Right ventricle myocardium superior (tissue), 1 donor: Measurements from ENCODE around the gene UVSSA. TPM values are rescaled to one million over a fixed set of nuclear protein-coding genes. Genes with fewer than 3 reads are reported as not detected.
"Not testable (repeated sequence)": the region's sequence is repeated elsewhere in the genome, so short reads cannot be mapped to it uniquely, and the experiment has no call there.

Experiments
- ATAC-seq: fragments of 200-7000 bp; cut with Tn5 transposase; one replicate; pipeline ENCODE4 v1.9.1; 2020; ENCODE audit warnings: mild to moderate bottlenecking; ENCODE audit not compliant: poor library complexity
- DNase-seq: peaks from one replicate; pipeline ENCODE4 v3.0.0-alpha.2; 2020
- intact Hi-C: fragments of 100-400 bp; cut with DNase I; formaldehyde crosslinking; loops from one replicate; pipeline ENCODE4 v1.11.2; 2022
- total RNA-seq: library from RNA; stranded (reverse); fragmentation: NEBNext Ultra II Directional; extraction: Animal tissue kit (Norgen Biotek cat#: 25700); gene quantifications from one replicate; pipeline ENCODE4 v1.2.1, GENCODE V29; 2021
- donor health status: DM: no; HTN: yes; CAD: no; lungs with severe emphysema.

UVSSA gene
- total RNA-seq, 1 donor from 2014 or later = 6.7 TPM

DNA sequence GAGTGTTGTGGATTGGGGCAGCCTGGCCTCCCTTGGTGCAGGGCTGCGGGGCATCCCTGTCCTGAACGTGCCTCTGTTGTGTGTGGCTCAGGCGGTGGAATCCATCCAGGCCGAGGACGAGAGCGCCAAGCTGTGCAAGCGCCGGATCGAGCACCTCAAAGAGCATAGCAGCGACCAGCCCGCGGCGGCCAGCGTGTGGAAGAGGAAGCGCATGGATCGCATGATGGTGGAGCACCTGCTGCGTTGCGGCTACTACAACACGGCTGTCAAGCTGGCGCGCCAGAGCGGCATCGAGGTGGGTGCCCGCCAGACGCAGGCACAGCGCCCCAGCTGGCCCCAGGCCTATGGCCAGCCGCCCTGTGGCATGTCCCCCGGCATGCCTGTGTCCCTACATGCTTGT lies 31.7 kb upstream of the UVSSA start:
- ATAC-seq (no peak), DNase-seq (no peak)
- intact Hi-C loops = no loop called here

- no peak for ATAC-seq
- intact Hi-C loops = no loop called here
- no peak for DNase-seq
These were observed 31.0 kb upstream of the UVSSA start for GRCh38 chr4:1315836-1316536.

GRCh38 chr4:1316537-1317168 lies 30.4 kb upstream of the UVSSA start:
- ATAC-seq (no peak), DNase-seq (no peak)
- intact Hi-C loops = no loop called here

- no peak for ATAC-seq
- intact Hi-C loops = no loop called here
- DNase-seq = no peak
These were observed 29.6 kb upstream of the UVSSA start for GRCh38 chr4:1317177-1318045.

- ATAC-seq (no peak), DNase-seq (peak; percentile 38)
- intact Hi-C loops = no loop called here
These were observed 29.0 kb upstream of the UVSSA start for GRCh38 chr4:1318046-1318375.

GRCh38 chr4:1318488-1319213 lies 28.4 kb upstream of the UVSSA start:
- intact Hi-C loops = no loop called here
- ATAC-seq (no peak), DNase-seq (peak; percentile 22)

DNA sequence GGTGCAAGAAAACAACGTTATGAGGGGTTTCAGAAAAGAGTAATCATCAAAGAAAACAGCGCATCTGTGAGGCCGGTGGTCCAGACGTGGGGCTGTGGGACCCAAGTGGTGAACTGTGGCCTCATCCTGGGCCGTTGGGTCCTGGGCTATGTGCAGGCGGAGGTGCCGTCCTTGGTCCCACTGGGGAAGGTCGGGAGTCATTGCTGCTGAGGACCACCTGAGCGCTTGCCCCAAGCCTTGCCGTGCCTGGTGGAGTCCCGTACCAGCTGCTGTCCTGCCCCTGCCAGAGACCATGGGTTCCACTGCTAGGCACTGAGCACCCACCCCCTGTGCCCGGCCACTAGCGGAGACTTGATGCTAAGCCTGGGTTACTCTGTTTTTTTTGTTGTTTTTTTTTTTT lies 25.5 kb upstream of the UVSSA start:
- ATAC-seq (no peak), DNase-seq (peak; percentile 40)
- intact Hi-C loops = no loop called here

DNA sequence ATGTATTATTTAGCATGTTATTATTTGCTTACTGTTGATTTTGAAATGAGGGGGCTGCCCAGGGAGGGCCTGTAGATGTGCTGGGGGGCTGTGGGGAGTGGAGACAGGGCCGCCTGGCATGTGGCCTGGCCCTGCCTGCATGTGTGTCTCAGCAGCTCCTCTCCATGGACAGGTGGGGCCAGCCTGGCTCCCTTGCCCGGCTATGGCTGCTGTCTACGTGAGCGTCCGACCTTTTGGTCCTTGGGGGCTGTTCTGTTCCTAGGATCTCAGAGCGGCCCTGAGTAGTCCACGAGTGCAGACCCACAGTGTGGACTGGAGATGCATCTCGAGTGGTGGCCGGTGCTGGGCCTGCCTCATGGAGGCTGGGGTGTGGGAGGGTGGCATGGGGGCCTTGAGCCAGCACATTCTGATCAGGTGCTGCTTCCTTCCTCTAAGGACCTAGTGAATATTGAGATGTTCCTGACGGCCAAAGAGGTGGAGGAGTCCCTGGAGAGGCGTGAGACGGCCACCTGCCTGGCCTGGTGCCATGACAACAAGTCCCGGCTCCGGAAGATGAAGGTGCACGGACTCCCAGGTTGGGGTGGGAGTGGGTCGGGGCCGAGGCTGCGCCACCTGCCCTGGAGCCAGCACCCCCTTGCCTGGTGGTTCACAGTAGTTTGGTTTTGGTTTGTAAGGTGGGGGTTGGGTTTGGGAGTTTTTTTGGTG lies 24.9 kb upstream of the UVSSA start:
- DNase-seq (peak; percentile 35), ATAC-seq (no peak)
- intact Hi-C loops = no loop called here

GRCh38 chr4:1323280-1323634 lies 23.8 kb upstream of the UVSSA start:
- DNase-seq (peak; percentile 24), ATAC-seq (peak; percentile 52)
- intact Hi-C loops = no loop called here

DNA sequence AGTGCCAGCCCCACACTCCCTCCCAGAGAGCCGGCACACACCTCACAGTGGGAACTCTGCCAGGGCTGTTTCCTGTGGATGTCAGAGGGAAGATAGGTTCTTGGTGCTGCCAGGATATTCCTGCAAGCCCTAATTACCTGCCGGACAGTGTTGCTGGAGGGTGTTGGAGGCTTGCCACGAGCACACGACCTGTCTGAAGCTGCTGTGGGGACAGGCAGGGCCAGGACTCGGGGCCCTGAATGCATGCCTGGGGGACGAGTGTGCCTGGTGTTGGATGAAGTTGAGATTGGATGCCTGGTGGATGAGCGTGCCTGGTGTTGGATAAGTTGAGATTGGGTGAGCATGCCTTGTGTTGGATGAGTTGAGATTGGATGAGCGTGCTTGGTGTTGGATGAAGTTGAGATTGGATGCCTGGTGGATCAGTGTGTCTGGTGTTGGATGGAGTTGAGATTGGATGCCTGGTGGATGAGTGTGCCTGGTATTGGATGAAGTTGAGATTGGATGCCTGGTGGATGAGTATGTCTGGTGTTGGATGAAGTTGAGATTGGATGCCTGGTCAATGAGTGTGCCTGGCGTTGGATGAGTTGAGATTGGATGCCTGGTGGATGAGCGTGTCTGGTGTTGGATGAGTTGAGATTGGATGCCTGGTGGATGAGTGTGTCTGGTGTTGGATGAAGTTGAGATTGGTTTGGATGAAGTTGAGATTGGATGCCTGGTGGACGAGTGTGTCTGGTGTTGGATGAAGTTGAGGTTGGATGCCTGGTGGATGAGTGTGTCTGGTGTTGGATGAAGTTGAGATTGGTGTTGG lies 23.2 kb upstream of the UVSSA start:
- intact Hi-C loops = no loop called here
- DNase-seq = peak; percentile 30
- ATAC-seq = no peak

DNA sequence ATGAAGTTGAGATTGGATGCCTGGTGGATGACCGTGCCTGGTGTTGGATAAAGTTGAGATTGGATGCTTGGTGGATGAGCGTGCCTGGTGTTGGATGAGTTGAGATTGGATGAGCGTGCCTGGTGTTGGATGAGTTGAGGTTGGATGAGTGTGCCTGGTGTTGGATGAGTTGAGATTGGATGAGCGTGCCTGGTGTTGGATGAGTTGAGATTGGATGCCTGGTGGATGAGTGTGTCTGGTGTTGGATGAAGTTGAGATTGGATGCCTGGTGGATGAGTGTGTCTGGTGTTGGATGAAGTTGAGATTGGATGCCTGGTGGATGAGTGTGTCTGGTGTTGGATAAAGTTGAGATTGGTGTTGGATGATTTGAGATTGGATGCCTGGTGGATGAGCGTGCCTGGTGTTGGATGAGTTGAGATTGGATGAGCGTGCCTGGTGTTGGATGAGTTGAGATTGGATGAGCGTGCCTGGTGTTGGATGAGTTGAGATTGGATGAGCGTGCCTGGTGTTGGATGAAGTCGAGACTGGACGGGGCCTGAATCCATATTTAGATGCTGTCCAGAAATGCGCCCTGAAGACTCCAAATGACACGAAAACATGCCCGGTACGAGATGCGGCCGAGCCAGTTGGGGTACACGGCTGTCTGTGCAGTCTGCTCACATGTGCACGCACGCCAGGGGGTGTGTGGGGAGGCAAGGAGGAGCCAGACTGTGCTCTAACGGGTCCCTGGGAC lies 22.4 kb upstream of the UVSSA start:
- ATAC-seq, intact Hi-C loops: not testable (repeated sequence)
- peak; percentile 28 for DNase-seq

GRCh38 chr4:1325176-1325480 lies 21.9 kb upstream of the UVSSA start:
- ATAC-seq = no peak
- DNase-seq = peak; percentile 18
- intact Hi-C loops = no loop called here

GRCh38 chr4:1325681-1326635 lies 21.1 kb upstream of the UVSSA start:
- ATAC-seq = no peak
- DNase-seq = peak; percentile 27
- intact Hi-C loops = no loop called here

DNA sequence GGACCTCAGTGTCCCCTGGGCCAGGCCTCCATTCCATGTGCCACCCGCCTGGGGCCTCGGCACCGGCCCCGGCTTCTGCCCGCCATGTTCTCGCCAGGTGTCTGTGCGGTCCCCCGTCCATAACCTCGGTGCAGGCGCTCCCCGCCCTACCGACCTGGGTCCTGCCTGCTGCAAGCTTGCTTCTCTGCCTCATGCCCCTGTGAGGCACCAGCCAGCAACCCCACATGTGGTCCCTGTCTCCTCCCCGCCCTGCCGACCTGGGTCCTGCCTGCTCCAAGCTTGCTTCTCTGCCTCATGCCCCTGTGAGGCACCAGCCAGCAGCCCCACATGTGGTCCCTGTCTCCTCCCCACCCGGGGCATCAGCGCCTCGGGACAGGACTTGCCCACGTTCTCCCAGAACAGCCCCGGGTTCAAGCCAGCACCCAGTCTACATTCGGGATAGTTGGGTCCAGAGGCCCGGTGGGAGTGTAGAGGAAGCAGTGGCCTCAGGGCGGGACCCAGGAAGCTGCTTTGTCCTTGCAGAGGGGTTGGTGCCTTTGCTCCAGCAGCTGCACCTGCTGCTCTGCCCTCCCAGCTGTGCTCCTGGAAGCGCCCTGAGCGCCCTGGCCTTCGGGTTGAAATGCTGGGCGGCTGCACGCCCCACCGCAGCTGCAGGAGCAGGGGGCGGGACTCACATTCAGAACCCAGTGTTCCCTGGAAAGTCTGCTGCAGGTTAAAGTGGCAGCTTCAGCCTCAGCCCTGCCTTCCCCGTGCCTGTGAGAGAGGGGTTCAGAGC lies 20.1 kb upstream of the UVSSA start:
- no peak for ATAC-seq
- peak; percentile 36 for DNase-seq
- intact Hi-C loops = no loop called here

GRCh38 chr4:1327526-1328266 lies 19.3 kb upstream of the UVSSA start:
- no peak for DNase-seq
- intact Hi-C loops = no loop called here
- ATAC-seq = no peak
